GM12864 (cell line): Measurements from ENCODE around the gene WASHC4.

Experiments
- DNase-seq: peaks from one replicate; pipeline ENCODE4 v3.0.0-alpha.2; 2011; ENCODE audit warnings: low read depth
- H3K4me3 ChIP-seq: 2 replicates; pipeline ENCODE4 v1.5.1; 2011; ENCODE audit warnings: mild to moderate bottlenecking, low read depth, low read length, control low read depth
- TF ChIP-seq, protein P1 (sequence below): IDR thresholded peaks from 2 replicates; pipeline ENCODE4 v1.5.1; 2011; ENCODE audit warnings: low read depth, mild to moderate bottlenecking, moderate library complexity, low read length, control low read depth, inconsistent platforms; ENCODE audit errors: missing control alignments

WASHC4 gene

DNA sequence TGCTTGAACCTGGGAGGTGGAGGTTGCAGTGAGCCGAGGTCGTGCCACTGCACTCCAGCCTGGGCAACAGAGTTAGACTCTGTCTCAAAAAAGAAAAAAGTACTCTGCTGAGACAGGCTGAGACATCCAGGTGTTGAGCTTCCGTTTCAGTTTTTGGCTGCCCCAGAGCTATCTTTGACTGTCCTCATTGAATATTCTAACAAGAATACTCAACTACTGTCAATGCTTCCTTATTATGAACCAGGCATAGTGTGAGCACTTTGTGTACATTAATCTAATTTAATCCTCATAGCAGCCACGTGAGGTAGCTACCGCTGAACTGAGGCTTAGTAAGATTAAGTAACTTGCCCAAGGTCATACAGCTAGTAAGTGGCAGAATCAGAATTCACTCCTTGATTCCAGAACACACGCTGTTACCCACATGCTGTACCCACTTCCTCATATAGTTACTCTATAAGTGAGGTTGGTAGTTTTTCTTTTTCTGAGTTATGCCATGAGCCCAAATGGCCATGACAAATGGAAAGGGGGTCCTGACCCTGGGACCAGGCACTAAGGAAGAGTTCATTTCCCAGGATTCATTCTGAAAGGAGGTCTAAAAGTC, 34.5 kb upstream of the WASHC4 start:
- TF ChIP-seq, protein P1, sequence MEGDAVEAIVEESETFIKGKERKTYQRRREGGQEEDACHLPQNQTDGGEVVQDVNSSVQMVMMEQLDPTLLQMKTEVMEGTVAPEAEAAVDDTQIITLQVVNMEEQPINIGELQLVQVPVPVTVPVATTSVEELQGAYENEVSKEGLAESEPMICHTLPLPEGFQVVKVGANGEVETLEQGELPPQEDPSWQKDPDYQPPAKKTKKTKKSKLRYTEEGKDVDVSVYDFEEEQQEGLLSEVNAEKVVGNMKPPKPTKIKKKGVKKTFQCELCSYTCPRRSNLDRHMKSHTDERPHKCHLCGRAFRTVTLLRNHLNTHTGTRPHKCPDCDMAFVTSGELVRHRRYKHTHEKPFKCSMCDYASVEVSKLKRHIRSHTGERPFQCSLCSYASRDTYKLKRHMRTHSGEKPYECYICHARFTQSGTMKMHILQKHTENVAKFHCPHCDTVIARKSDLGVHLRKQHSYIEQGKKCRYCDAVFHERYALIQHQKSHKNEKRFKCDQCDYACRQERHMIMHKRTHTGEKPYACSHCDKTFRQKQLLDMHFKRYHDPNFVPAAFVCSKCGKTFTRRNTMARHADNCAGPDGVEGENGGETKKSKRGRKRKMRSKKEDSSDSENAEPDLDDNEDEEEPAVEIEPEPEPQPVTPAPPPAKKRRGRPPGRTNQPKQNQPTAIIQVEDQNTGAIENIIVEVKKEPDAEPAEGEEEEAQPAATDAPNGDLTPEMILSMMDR: no peak
- no peak overlapping the region for H3K4me3 ChIP-seq
- DNase-seq: no peak

DNA sequence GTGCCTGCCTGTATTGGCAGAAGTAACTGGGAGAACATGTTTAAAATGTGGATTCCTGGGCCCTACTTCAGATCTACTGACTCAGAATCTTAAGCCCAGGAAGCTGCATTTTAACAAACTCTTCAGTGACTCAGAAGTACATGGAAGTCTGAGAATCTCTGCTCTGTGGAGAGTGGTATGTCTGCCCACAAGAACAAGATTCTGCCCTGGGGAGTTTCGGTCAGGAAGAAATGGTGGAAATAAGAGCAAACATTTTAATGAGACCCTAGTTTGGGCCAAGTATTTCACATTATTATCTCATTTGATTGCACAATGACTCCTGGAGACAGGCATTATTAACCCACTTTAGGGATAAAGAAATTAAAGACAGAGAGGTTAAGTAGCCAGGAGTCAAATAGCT, 31.4 kb upstream of the WASHC4 start:
- no peak overlapping the region for H3K4me3 ChIP-seq
- TF ChIP-seq, protein P1: no peak

DNA sequence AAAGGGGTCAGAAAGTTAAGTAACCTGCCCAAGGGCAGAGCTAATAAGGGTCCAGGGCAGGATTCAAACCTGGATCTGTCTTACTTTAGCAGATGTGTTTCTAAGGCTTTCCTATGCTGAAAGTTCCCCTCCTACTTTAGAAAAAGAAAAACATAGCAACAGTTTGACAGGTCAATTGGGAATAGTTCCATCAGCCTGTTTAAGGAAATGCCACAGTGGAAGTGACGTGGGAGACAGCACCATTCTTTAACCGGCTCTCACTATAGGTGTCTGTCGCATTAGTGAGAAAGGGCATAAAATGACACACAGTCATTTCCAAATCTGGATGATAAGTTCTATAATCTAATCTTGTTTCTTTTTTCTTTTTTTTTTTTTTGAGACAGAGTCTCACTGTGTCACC, 30.6 kb upstream of the WASHC4 start:
- H3K4me3 ChIP-seq: no peak overlapping the region
- no peak for DNase-seq
- TF ChIP-seq, protein P1: no peak

More for the DNA sequence above, 31.4 kb upstream of the WASHC4 start:
- no peak for DNase-seq

DNA sequence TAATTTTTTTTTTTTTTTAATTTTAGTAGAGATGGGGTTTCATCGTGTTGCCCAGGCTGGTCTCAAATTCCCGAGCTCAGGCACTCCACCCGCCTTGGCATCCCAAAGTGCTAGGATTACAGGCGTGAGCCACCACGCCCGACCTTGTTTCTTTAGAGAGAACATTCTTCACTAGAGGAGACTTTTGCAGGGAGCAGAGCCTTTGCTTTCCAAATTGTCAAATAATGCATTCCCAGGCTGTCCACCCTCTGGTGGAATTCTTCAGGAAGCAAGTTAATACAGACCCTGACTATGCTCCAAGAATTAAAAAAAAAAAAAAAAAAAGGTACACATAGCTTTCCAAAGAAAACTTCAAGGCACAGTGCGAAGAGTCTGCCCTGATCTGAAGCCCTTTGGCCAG, 30.1 kb upstream of the WASHC4 start:
- DNase-seq: no peak
- H3K4me3 ChIP-seq: no peak overlapping the region
- TF ChIP-seq, protein P1: no peak

DNA sequence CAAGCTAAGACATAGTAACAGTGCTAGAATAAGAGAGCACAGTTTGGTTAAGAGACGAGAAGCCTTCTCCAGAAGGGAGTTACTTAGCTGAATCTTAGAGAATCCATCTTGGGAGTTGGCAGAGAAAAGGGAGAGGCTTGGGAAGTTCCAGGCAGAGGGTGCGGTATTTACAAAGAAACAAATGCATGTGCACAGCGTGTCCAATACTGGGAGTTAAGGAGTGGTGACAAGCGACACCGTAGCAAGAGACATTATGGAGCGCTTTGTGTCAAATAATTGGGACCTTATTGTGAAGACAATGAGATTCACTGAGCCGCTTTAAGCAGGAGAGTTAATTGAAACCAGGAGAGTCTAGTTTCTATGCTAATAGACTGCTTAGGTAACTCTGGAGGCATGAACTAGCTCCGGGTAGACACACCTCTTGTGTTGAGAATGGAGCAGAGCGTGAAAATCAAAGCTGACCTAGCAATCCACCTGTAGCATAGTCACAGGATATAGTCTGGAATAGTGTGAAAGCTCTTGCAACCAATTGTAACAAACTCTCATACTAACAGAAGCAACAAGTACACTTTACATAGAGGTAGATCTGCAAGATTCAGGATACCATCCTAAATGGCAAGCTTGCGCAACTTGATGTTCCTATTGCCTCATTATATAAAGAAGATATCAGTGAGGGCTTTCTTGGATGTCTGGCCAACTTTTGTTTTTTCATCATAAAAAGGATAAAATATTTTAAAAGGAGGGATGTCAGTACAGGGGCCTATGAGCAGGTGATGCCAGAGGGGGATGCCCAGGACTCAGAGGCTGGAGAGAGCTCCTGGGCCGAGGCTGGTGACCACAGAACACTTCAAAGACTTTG, 28.6 kb upstream of the WASHC4 start:
- TF ChIP-seq, protein P1: no peak
- no peak overlapping the region for H3K4me3 ChIP-seq
- no peak for DNase-seq

DNA sequence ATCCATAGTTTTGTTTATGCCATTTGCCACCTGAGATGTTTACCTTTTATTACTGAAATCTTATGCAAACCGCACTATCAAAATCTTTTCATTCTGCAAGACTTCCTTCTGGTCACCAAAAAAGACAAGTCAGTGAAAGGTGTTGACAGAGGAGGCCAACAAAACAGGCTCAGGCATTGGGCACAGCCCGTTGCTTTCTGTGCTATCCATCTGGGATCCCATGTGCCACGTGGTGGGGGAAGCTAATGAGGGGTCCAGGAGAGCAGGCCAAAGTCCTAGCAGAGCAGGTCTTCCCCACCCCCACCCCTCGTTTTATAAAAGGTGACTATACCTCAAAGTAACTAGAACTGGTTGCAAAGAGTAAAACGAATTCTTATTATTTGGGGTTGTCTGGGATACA, 24.5 kb upstream of the WASHC4 start:
- peak overlapping the region; percentile 76 for H3K4me3 ChIP-seq
- TF ChIP-seq, protein P1: no peak
- DNase-seq: no peak
